OCI-LY3 (cell line): ENCODE results near the gene TMEM30A.

Experiments used
- H2AFZ ChIP-seq: fragments of 200-600, 300-600 bp; shearing (Covaris generic); 2 replicates; pipeline ENCODE4 v1.6.0; 2014; ENCODE audit warnings: antibody characterized with exemption, low read depth, low read length
- H3K27ac ChIP-seq: fragments of 200-600, 300-600 bp; sonication (generic); 2 replicates; pipeline ENCODE4 v1.5.1; 2014; ENCODE audit warnings: mild to moderate bottlenecking, low read length, moderate library complexity, mixed read lengths
- H3K27me3 ChIP-seq: fragments of 200-600, 300-600 bp; sonication (generic); 2 replicates; pipeline ENCODE4 v1.6.1; 2014; ENCODE audit warnings: low read depth, low read length, mixed read lengths
- H3K36me3 ChIP-seq: fragments of 200-600, 300-600 bp; sonication (generic); replicated peaks from 2 replicates; pipeline ENCODE3; 2014; ENCODE audit warnings: low read depth, low read length, mixed read lengths
- H3K4me1 ChIP-seq: fragments of 300-600, 200-600 bp; sonication (generic); 2 replicates; pipeline ENCODE4 v1.6.1; 2014; ENCODE audit warnings: low read length, mixed read lengths
- H3K4me2 ChIP-seq: fragments of 200-600, 300-600 bp; sonication (generic); 2 replicates; pipeline ENCODE4 v1.6.1; 2014; ENCODE audit warnings: low read length, mixed read lengths
- H3K4me3 ChIP-seq: fragments of 300-600, 200-600 bp; sonication (generic); 2 replicates; pipeline ENCODE4 v1.5.1; 2014; ENCODE audit warnings: antibody characterized with exemption, mild to moderate bottlenecking, low read length, moderate library complexity
- H3K79me2 ChIP-seq: fragments of 300-600, 200-600 bp; shearing (Covaris generic); 2 replicates; pipeline ENCODE4 v1.6.1; 2014; ENCODE audit warnings: mild to moderate bottlenecking, low read length, mixed read lengths
- H3K9ac ChIP-seq: fragments of 300-600, 200-600 bp; shearing (Covaris generic); 2 replicates; pipeline ENCODE4 v1.6.0; 2014; ENCODE audit warnings: mild to moderate bottlenecking, low read length, moderate library complexity
- H3K9me3 ChIP-seq: fragments of 200-600, 300-600 bp; shearing (Covaris generic); 2 replicates; pipeline ENCODE4 v1.6.1; 2014; ENCODE audit warnings: low read length, mixed read lengths; ENCODE audit not compliant: insufficient read depth
- H4K20me1 ChIP-seq: fragments of 200-600, 300-600 bp; sonication (generic); 2 replicates; pipeline ENCODE4 v1.6.1; 2016; ENCODE audit warnings: low read length, mixed read lengths; ENCODE audit not compliant: insufficient read depth
- EZH2phosphoT487 ChIP-seq: fragments of 200-600 bp; shearing (Covaris generic); IDR thresholded peaks from 2 replicates; pipeline ENCODE4 v1.6.1; 2018; ENCODE audit warnings: antibody characterized with exemption, mixed run types, low read depth
- TF ChIP-seq, protein P1 (sequence below): fragments of 200-600, 300-600 bp; sonication (generic); IDR thresholded peaks from 2 replicates; pipeline ENCODE4 v1.5.1; 2014; ENCODE audit warnings: antibody characterized with exemption, low read length, low read depth

The TMEM30A gene

DNA sequence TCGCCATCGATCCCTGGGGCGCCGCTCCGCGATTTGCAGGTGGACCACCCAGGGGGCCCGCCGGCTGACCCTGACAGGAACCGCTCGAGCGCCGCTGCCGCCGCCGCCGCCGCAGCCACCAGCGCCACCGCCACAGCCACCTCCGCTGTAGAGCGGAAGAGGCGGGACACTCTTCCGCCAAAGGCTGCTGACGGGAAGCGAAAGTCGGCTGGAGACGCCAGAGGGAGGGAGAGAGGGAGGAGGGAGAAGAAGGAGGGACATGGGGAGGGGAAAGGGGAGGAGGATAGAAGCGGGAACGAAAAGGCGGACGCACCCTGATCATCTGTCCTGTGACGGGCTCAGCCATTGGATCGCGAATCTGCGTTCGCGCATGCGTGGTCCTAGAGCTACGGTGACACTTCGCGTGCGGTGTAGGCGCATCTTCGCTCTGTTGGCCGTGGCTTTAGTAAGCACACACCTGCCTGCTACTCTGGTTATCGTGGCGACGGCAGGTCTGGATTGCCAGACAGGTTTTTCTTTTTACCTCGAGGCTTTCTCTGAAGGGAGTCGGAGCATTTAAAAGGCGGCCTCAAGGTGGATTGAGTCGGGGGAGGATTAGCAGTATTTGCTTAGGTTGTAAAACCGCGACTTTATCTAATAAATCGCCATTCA lies at the start of gene TMEM30A:
TSS of gene TMEM30A (minus strand) at position 161 of the 651 bp plus-strand sequence. CDS start at position 7, 154 bp downstream.
- Histone ChIP-seq H3K4me3 (peak within 1 kb of the TSS; percentile 89), H3K27ac (peak within 1 kb of the TSS; percentile 88), H3K4me1 (peaks cover 41% of the 10 kb centered on the region), H3K9ac (peak within 1 kb of the TSS; percentile 86), H4K20me1 (peaks cover 21% of the 10 kb centered on the region), H3K79me2 (peaks cover 63% of the 10 kb centered on the region), H3K27me3 (no peaks in the 10 kb centered on the region), H3K4me2 (peak within 1 kb of the TSS; percentile 81), H3K9me3 (no peaks in the 10 kb centered on the region), H2AFZ (peak within 1 kb of the TSS; percentile 89), H3K36me3 (no peaks in the 10 kb centered on the region)
- TF ChIP-seq, protein P1, sequence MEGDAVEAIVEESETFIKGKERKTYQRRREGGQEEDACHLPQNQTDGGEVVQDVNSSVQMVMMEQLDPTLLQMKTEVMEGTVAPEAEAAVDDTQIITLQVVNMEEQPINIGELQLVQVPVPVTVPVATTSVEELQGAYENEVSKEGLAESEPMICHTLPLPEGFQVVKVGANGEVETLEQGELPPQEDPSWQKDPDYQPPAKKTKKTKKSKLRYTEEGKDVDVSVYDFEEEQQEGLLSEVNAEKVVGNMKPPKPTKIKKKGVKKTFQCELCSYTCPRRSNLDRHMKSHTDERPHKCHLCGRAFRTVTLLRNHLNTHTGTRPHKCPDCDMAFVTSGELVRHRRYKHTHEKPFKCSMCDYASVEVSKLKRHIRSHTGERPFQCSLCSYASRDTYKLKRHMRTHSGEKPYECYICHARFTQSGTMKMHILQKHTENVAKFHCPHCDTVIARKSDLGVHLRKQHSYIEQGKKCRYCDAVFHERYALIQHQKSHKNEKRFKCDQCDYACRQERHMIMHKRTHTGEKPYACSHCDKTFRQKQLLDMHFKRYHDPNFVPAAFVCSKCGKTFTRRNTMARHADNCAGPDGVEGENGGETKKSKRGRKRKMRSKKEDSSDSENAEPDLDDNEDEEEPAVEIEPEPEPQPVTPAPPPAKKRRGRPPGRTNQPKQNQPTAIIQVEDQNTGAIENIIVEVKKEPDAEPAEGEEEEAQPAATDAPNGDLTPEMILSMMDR: 0 out of 2 replicates have a peak, but pooled peaks have one; percentile 4
- no peak for TF ChIP-seq EZH2phosphoT487

GRCh38 chr6:75333676-75334200 lies 49.1 kb upstream of the TMEM30A start:
- Histone ChIP-seq H3K4me1 (no peaks in the 10 kb centered on the region), H3K9me3 (no peaks in the 10 kb centered on the region), H2AFZ (no peak overlapping the region), H3K36me3 (no peaks in the 10 kb centered on the region), H3K79me2 (no peaks in the 10 kb centered on the region), H3K4me2 (no peak overlapping the region), H4K20me1 (no peaks in the 10 kb centered on the region), H3K27me3 (no peaks in the 10 kb centered on the region), H3K4me3 (no peak overlapping the region), H3K9ac (no peak overlapping the region), H3K27ac (no peak overlapping the region)
- no peak for TF ChIP-seq EZH2phosphoT487
- TF ChIP-seq, protein P1: no peak

- Histone ChIP-seq H3K36me3 (no peaks in the 10 kb centered on the region), H3K27me3 (no peaks in the 10 kb centered on the region), H3K4me2 (no peak overlapping the region), H3K9ac (no peak overlapping the region), H3K4me3 (no peak overlapping the region), H3K4me1 (no peaks in the 10 kb centered on the region), H4K20me1 (no peaks in the 10 kb centered on the region), H3K9me3 (no peaks in the 10 kb centered on the region), H3K27ac (no peak overlapping the region), H3K79me2 (no peaks in the 10 kb centered on the region), H2AFZ (no peak overlapping the region)
- TF ChIP-seq EZH2phosphoT487: no peak
- TF ChIP-seq, protein P1: no peak
Observed at GRCh38 chr6:75331151-75331550, 46.6 kb upstream of the TMEM30A start.

- no peaks in the 10 kb centered on the region for H3K27me3 ChIP-seq
- H4K20me1 ChIP-seq: no peaks in the 10 kb centered on the region
Observed at GRCh38 chr6:75329703-75330102, 45.1 kb upstream of the TMEM30A start.

More at GRCh38 chr6:75329703-75330102, 45.1 kb upstream of the TMEM30A start:
- H3K36me3 ChIP-seq: no peaks in the 10 kb centered on the region
- H3K9ac ChIP-seq: no peak overlapping the region
- TF ChIP-seq, protein P1: no peak
- no peaks in the 10 kb centered on the region for H3K4me1 ChIP-seq
- H3K9me3 ChIP-seq: no peaks in the 10 kb centered on the region
- no peak overlapping the region for H3K4me2 ChIP-seq
- no peaks in the 10 kb centered on the region for H3K79me2 ChIP-seq
- no peak overlapping the region for H3K27ac ChIP-seq
- H2AFZ ChIP-seq: no peak overlapping the region
- H3K4me3 ChIP-seq: no peak overlapping the region
